Subcutaneous abdominal adipose tissue (tissue), 5 donors: Measurements from ENCODE around the gene GTF2E1.
"Not testable (repeated sequence)": the region's sequence is repeated elsewhere in the genome, so short reads cannot be mapped to it uniquely, and the experiment has no call there.

Experiments used
- H3K27ac ChIP-seq: one replicate; pipeline ENCODE4 v1.7.0; 2013; ENCODE audit warnings: low read depth, mild to moderate bottlenecking, inconsistent platforms, low read length, moderate library complexity
- H3K27me3 ChIP-seq, 5 donors: one replicate each; pipeline ENCODE4 v1.7.0; 2013; ENCODE audit warnings: low read length in 5 of 5, inconsistent platforms in 1 of 5; ENCODE audit not compliant: control insufficient read depth in 5 of 5, insufficient read depth in 4 of 5
- H3K36me3 ChIP-seq, 5 donors: one replicate each; pipeline ENCODE4 v1.7.0; 2013; ENCODE audit warnings: low read length in 5 of 5; ENCODE audit not compliant: control insufficient read depth in 5 of 5, insufficient read depth in 5 of 5
- H3K4me1 ChIP-seq, 5 donors: one replicate each; pipeline ENCODE4 v1.7.0; 2013; ENCODE audit warnings: low read length in 5 of 5, mild to moderate bottlenecking in 3 of 5, moderate library complexity in 1 of 5; ENCODE audit not compliant: control insufficient read depth in 5 of 5, insufficient read depth in 5 of 5
- H3K4me3 ChIP-seq, 5 donors: one replicate each; pipeline ENCODE4 v1.7.0; 2013; ENCODE audit warnings: low read length in 5 of 5, low read depth in 1 of 5
- H3K9ac ChIP-seq, 5 donors: one replicate each; pipeline ENCODE4 v1.7.0; 2013; ENCODE audit warnings: low read length in 5 of 5, mild to moderate bottlenecking in 4 of 5, moderate library complexity in 3 of 5
- H3K9me3 ChIP-seq, 5 donors: one replicate each; pipeline ENCODE4 v1.7.0; 2013; ENCODE audit warnings: low read length in 5 of 5; ENCODE audit not compliant: control insufficient read depth in 5 of 5
- donor health status: healthy.
- donor health status: healthy.
- donor health status: healthy.
- donor health status: healthy.
- donor health status: healthy.

Gene GTF2E1

GRCh38 chr3:120742198-120742848 lies at the start of gene GTF2E1, which contains the start of gene RABL3:
Gene GTF2E1, plus strand, starts transcription at chr3:120742744. Its CDS starts 7,809 bp downstream, at chr3:120750553.
Gene RABL3, minus strand, starts transcription at chr3:120742516. Its CDS starts 9 bp downstream, at chr3:120742507.
- peaks cover 2 to 32% (median 23%) of the 10 kb centered on the region in 5 donors for H3K4me1 ChIP-seq
- H3K4me3 ChIP-seq: peak within 1 kb of the TSS; percentile 78 to 100 (median 99)
- no peaks in the 10 kb centered on the region for H3K9me3 ChIP-seq
- peak within 1 kb of the TSS; percentile 90 to 99 (median 99) for H3K9ac ChIP-seq
- peaks cover 0 to 6% (median 0%) of the 10 kb centered on the region in 5 donors for H3K36me3 ChIP-seq
- H3K27ac ChIP-seq: peak within 1 kb of the TSS; percentile 94
- H3K27me3 ChIP-seq: no peaks in the 10 kb centered on the region

GRCh38 chr3:120693439-120694171 lies 48.9 kb upstream of the GTF2E1 start:
- Histone ChIP-seq H3K27ac (no peak overlapping the region), H3K27me3 (no peaks in the 10 kb centered on the region), H3K9me3 (no peaks in the 10 kb centered on the region), H3K4me3 (no peak overlapping the region), H3K4me1 (peaks cover 0 to 6% (median 3%) of the 10 kb centered on the region in 5 donors), H3K9ac (no peak overlapping the region), H3K36me3 (peaks cover 10 to 28% (median 15%) of the 10 kb centered on the region in 5 donors)

GRCh38 chr3:120699333-120699732 lies 43.2 kb upstream of the GTF2E1 start:
- Histone ChIP-seq H3K27ac (no peak overlapping the region), H3K9ac (no peak overlapping the region), H3K9me3 (peaks cover 0 to 6% (median 4%) of the 10 kb centered on the region in 5 donors), H3K4me3 (no peak overlapping the region), H3K36me3 (peaks cover 6 to 12% (median 7%) of the 10 kb centered on the region in 5 donors), H3K4me1 (no peaks in the 10 kb centered on the region), H3K27me3 (no peaks in the 10 kb centered on the region)

GRCh38 chr3:120705884-120706582 lies 36.5 kb upstream of the GTF2E1 start:
- Histone ChIP-seq H3K4me3 (no peak overlapping the region), H3K9me3 (peaks cover 0 to 6% (median 4%) of the 10 kb centered on the region in 5 donors), H3K4me1 (peaks cover 0 to 11% (median 0%) of the 10 kb centered on the region in 5 donors), H3K27me3 (no peaks in the 10 kb centered on the region), H3K27ac (peak overlapping the region; percentile 54), H3K9ac (peak overlapping the region in 2 of 5 donors; percentile 19 to 42), H3K36me3 (peaks cover 5 to 12% (median 7%) of the 10 kb centered on the region in 5 donors)

GRCh38 chr3:120706950-120707349 lies 35.6 kb upstream of the GTF2E1 start:
- Histone ChIP-seq H3K9me3 (peaks cover 0 to 6% (median 4%) of the 10 kb centered on the region in 5 donors), H3K27ac (no peak overlapping the region), H3K9ac (no peak overlapping the region), H3K4me3 (no peak overlapping the region), H3K4me1 (peaks cover 0 to 11% (median 0%) of the 10 kb centered on the region in 5 donors), H3K36me3 (peaks cover 5 to 12% (median 7%) of the 10 kb centered on the region in 5 donors), H3K27me3 (no peaks in the 10 kb centered on the region)

- Histone ChIP-seq H3K4me1 (peaks cover 0 to 11% (median 0%) of the 10 kb centered on the region in 5 donors), H3K9me3 (no peaks in the 10 kb centered on the region)
Observed at GRCh38 chr3:120708408-120708807, 34.1 kb upstream of the GTF2E1 start.

GRCh38 chr3:120710369-120710768 lies 32.2 kb upstream of the GTF2E1 start:
- Histone ChIP-seq H3K9me3 (no peaks in the 10 kb centered on the region), H3K4me1 (peaks cover 0 to 3% (median 0%) of the 10 kb centered on the region in 5 donors), H3K27ac (no peak overlapping the region), H3K27me3 (no peaks in the 10 kb centered on the region), H3K36me3 (peaks cover 0 to 8% (median 5%) of the 10 kb centered on the region in 5 donors), H3K4me3 (no peak overlapping the region), H3K9ac (no peak overlapping the region)

More at GRCh38 chr3:120708408-120708807, 34.1 kb upstream of the GTF2E1 start:
- Histone ChIP-seq H3K36me3 (peaks cover 5 to 12% (median 7%) of the 10 kb centered on the region in 5 donors), H3K9ac (no peak overlapping the region), H3K27ac (no peak overlapping the region), H3K4me3 (no peak overlapping the region), H3K27me3 (no peaks in the 10 kb centered on the region)

- Histone ChIP-seq H3K27me3 (no peaks in the 10 kb centered on the region), H3K9ac (no peak overlapping the region), H3K4me3 (no peak overlapping the region)
Observed at GRCh38 chr3:120713262-120713661, 29.3 kb upstream of the GTF2E1 start.

GRCh38 chr3:120719167-120719834 lies 23.2 kb upstream of the GTF2E1 start:
- H3K4me3 ChIP-seq: peak overlapping the region in 4 of 5 donors; percentile 23 to 59 (median 53)
- not testable (repeated sequence) for H3K9ac ChIP-seq, H3K4me1 ChIP-seq, H3K27ac ChIP-seq, H3K36me3 ChIP-seq, H3K27me3 ChIP-seq, H3K9me3 ChIP-seq

More at GRCh38 chr3:120713262-120713661, 29.3 kb upstream of the GTF2E1 start:
- peaks cover 0 to 8% (median 3%) of the 10 kb centered on the region in 5 donors for H3K36me3 ChIP-seq
- no peaks in the 10 kb centered on the region for H3K4me1 ChIP-seq
- H3K27ac ChIP-seq: no peak overlapping the region
- no peaks in the 10 kb centered on the region for H3K9me3 ChIP-seq
